ENCODE results near the gene SEMA5A.

DNA sequence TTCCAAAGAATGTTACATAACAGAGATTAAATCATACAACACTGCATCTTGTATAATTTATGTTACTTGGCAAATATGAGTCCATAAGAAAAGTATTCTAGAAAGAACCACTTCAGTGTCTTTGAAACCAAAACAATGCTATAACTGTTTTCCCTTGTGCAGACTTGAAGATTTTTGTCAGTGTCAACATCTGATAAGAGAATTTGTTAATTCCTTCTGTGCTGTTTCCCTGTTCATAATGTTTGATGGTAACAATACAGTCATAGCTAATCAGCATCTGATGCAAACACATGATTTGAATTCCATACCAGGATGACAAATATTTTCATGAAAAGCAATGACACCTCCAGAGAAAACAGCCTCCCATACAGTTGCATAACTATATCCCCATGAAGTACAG lies 306.8 kb downstream of the SEMA5A start:
- TF ChIP-seq SIN3A (conservative IDR thresholded peaks at IDR 0.05 in 1 of 2, IDR thresholded peaks at IDR 0.05 in 1 of 2; ENCODE audit: low read depth in 1 of 2, low read length in 2 of 2) (no peak), EP300 (IDR thresholded peaks at IDR 0.05; ENCODE audit: borderline replicate concordance in 1 of 2, low read depth in 2 of 2, low read length in 2 of 2) (no peak), PHF8 (conservative IDR thresholded peaks at IDR 0.05; ENCODE audit: low read depth, low read length) (no peak)
- TF ChIP-seq, protein P1, sequence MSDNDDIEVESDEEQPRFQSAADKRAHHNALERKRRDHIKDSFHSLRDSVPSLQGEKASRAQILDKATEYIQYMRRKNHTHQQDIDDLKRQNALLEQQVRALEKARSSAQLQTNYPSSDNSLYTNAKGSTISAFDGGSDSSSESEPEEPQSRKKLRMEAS (IDR thresholded peaks at IDR 0.05), result no peak

Data from H1 (cell line).